HCT116 (cell line): ENCODE results near the gene ADAR. TPM values are rescaled to one million over a fixed set of nuclear protein-coding genes. Genes with fewer than 3 reads are reported as not detected.

Source experiments
- ATAC-seq: fragments of 200-7000 bp; cut with Tn5 transposase; 2 replicates; pipeline ENCODE4 v1.9.1; 2020; ENCODE audit warnings: mild to moderate bottlenecking, moderate library complexity
- BruUV-seq: library from RNA; stranded (reverse); fragments of 400-500 nt; replicated peaks from 2 replicates; lab custom pipeline; 2021; lab: Mats Ljungman, UMichigan
- CTCF ChIA-PET: fragments of 300-600 bp; sonication (Branson Sonifier 250); formaldehyde crosslinking; loops from one replicate; lab custom pipeline; 2021; ENCODE audit warnings: antibody characterized with exemption; lab: Charles Lee
- POLR2A ChIA-PET: fragments of 300-600, 350-600 bp; sonication (Branson Sonifier 250); formaldehyde crosslinking; loops from one replicate; lab custom pipeline; 2021; ENCODE audit warnings: antibody characterized with exemption; lab: Charles Lee
- RAD21 ChIA-PET, 2 experiments: fragments of 300-600 bp; sonication (Branson Sonifier 250); formaldehyde crosslinking; loops; one replicate each; lab custom pipeline; 2023; ENCODE audit warnings: low total read pairs in 2 of 2; ENCODE audit not compliant: uncharacterized antibody in 2 of 2, unreplicated experiment in 2 of 2, low non-redundant PET in 1 of 2; lab: Charles Lee
- DNase-seq: peaks from one replicate; pipeline ENCODE4 v3.0.0-alpha.2; 2010; ENCODE audit warnings: low read depth, low spot score
- H2AFZ ChIP-seq: fragments of 200-600 bp; shearing (Covaris generic), sonication (generic); 2 replicates; pipeline ENCODE4 v1.6.1; 2017; ENCODE audit warnings: low read depth, mixed run types, mixed read lengths, antibody characterized with exemption, low read length; ENCODE audit not compliant: poor library complexity, severe bottlenecking
- H3K27ac ChIP-seq: 2 replicates; pipeline ENCODE4 v1.5.1; 2012; ENCODE audit warnings: low read depth, low read length
- H3K27me3 ChIP-seq: fragments of 200-600 bp; sonication (generic); 2 replicates; pipeline ENCODE4 v1.6.1; 2016; ENCODE audit warnings: mixed run types, low read length, mixed read lengths; ENCODE audit not compliant: insufficient read depth
- H3K36me3 ChIP-seq, 2 experiments: fragments of 200-500 bp in 1 of 2; fragments of 200-600 bp in 1 of 2; sonication (Bioruptor generic) in 1 of 2; sonication (generic) in 1 of 2; 2 replicates each; pipeline versions ENCODE4 v1.5.1 to v1.6.1; 2014 to 2016; ENCODE audit warnings: low read length in 2 of 2, inconsistent platforms in 1 of 2, mixed read lengths in 1 of 2, mixed run types in 1 of 2; ENCODE audit not compliant: insufficient read depth in 2 of 2, control insufficient read depth in 1 of 2
- H3K4me1 ChIP-seq, 2 experiments: fragments of 200-600 bp in 1 of 2; sonication (generic) in 1 of 2; 2 replicates each; pipeline versions ENCODE4 v1.5.1 to v1.6.1; 2012 to 2017; ENCODE audit warnings: low read length in 2 of 2, inconsistent platforms in 1 of 2, mild to moderate bottlenecking in 1 of 2, mixed read lengths in 1 of 2, mixed run types in 1 of 2, moderate library complexity in 1 of 2; ENCODE audit not compliant: insufficient read depth in 2 of 2, control insufficient read depth in 1 of 2
- H3K4me2 ChIP-seq: fragments of 200-600 bp; sonication (generic); 2 replicates; pipeline ENCODE4 v1.6.1; 2017; ENCODE audit warnings: mixed run types, low read length, mixed read lengths
- H3K4me3 ChIP-seq, 2 experiments: fragments of 200-600 bp in 1 of 2; sonication (generic) in 1 of 2; replicated peaks in 1 of 2; 2 replicates each; pipeline ENCODE4 v1.5.1; 2011 to 2016; ENCODE audit warnings: low read length in 2 of 2, control low read depth in 1 of 2, low read depth in 1 of 2, mild to moderate bottlenecking in 1 of 2, mixed read lengths in 1 of 2, mixed run types in 1 of 2
- H3K79me2 ChIP-seq: fragments of 200-600 bp; sonication (generic); 2 replicates; pipeline ENCODE4 v1.6.1; 2017; ENCODE audit warnings: mild to moderate bottlenecking, mixed run types, low read length, moderate library complexity, mixed read lengths; ENCODE audit not compliant: insufficient read depth
- H3K9ac ChIP-seq: fragments of 200-600 bp; sonication (generic); 2 replicates; pipeline ENCODE4 v1.6.1; 2016; ENCODE audit warnings: low read length, mixed read lengths
- H3K9me2 ChIP-seq: fragments of 200-600 bp; sonication (generic), shearing (Covaris generic); 2 replicates; pipeline ENCODE4 v1.6.1; 2017; ENCODE audit warnings: mixed run types, mild to moderate bottlenecking, moderate library complexity; ENCODE audit not compliant: insufficient read depth
- H3K9me3 ChIP-seq, 2 experiments: fragments of 200-500 bp in 1 of 2; fragments of 200-600 bp in 1 of 2; sonication (Bioruptor generic) in 1 of 2; sonication (generic) in 1 of 2; 2 replicates each; pipeline ENCODE4 v1.6.1; 2014 to 2017; ENCODE audit warnings: low read length in 2 of 2, mixed read lengths in 2 of 2, inconsistent platforms in 1 of 2, low read depth in 1 of 2, mild to moderate bottlenecking in 1 of 2, mixed run types in 1 of 2, moderate library complexity in 1 of 2; ENCODE audit not compliant: control insufficient read depth in 1 of 2, insufficient read depth in 1 of 2
- H4K20me1 ChIP-seq: fragments of 200-600 bp; sonication (generic), shearing (Covaris generic); 2 replicates; pipeline ENCODE4 v1.6.1; 2017; ENCODE audit warnings: mixed run types, mild to moderate bottlenecking, moderate library complexity; ENCODE audit not compliant: insufficient read depth
- CBX3 ChIP-seq: IDR thresholded peaks from 2 replicates; pipeline ENCODE4 v1.6.1; 2012; ENCODE audit warnings: low read depth
- CEBPB ChIP-seq: IDR thresholded peaks from 2 replicates; pipeline ENCODE4 v1.6.1; 2012; ENCODE audit warnings: low read depth
- ELF1 ChIP-seq: IDR thresholded peaks from 2 replicates; pipeline ENCODE4 v1.6.1; 2012; ENCODE audit warnings: low read depth, borderline replicate concordance
- EZH2phosphoT487 ChIP-seq: fragments of 200-600 bp; IDR thresholded peaks from 2 replicates; pipeline ENCODE4 v1.6.1; 2018; ENCODE audit warnings: antibody characterized with exemption, borderline replicate concordance
- POLR2AphosphoS5 ChIP-seq: IDR thresholded peaks from 2 replicates; pipeline ENCODE4 v1.6.1; 2011; ENCODE audit warnings: mild to moderate bottlenecking, low read depth, low read length, moderate library complexity
- RAD21 ChIP-seq: IDR thresholded peaks from 2 replicates; pipeline ENCODE4 v1.6.1; 2012; ENCODE audit warnings: low read depth, mild to moderate bottlenecking
- SIN3A ChIP-seq: IDR thresholded peaks from 2 replicates; pipeline ENCODE4 v1.6.1; 2012; ENCODE audit warnings: low read depth
- SP1 ChIP-seq: IDR thresholded peaks from 2 replicates; pipeline ENCODE4 v1.6.1; 2012; ENCODE audit warnings: low read depth
- SRF ChIP-seq: IDR thresholded peaks from 2 replicates; pipeline ENCODE4 v1.6.1; 2012; ENCODE audit warnings: low read depth
- TCF7L2 ChIP-seq: IDR thresholded peaks from 2 replicates; pipeline ENCODE4 v1.7.0; 2011; ENCODE audit warnings: borderline replicate concordance, inconsistent platforms; ENCODE audit not compliant: insufficient read depth, insufficient read length; ENCODE audit errors: extremely low read depth
- intact Hi-C: fragments of 100-400 bp; cut with micrococcal nuclease; formaldehyde crosslinking; loops from 2 replicates; pipeline ENCODE4 v1.10.0; 2022
- total RNA-seq: library from RNA; stranded (reverse); gene quantifications from one replicate; pipeline ENCODE4 v1.2.1, GENCODE V29; 2021; ENCODE audit not compliant: unreplicated experiment
- TF ChIP-seq, protein P1 (sequence below): IDR thresholded peaks from 2 replicates; pipeline ENCODE4 v1.6.1; 2012
- TF ChIP-seq, protein P2 (sequence below): IDR thresholded peaks from 2 replicates; pipeline ENCODE4 v1.6.1; 2012; ENCODE audit warnings: low read depth
- TF ChIP-seq, protein P3 (sequence below), 3 experiments: fragments of 200-600 bp in 1 of 3; sonication (generic) in 1 of 3; IDR thresholded peaks in 2 of 3; conservative IDR thresholded peaks in 1 of 3; 2 replicates each; pipeline ENCODE4 v1.5.1; 2012 to 2017; ENCODE audit warnings: low read depth in 2 of 3, low read length in 2 of 3, antibody characterized with exemption in 1 of 3, borderline replicate concordance in 1 of 3, control low read depth in 1 of 3, mild to moderate bottlenecking in 1 of 3, mixed read lengths in 1 of 3, mixed run types in 1 of 3, moderate library complexity in 1 of 3; ENCODE audit not compliant: insufficient read depth in 1 of 3

Gene ADAR
- total RNA-seq, 1 experiment from 2014 or later: 169 TPM

DNA sequence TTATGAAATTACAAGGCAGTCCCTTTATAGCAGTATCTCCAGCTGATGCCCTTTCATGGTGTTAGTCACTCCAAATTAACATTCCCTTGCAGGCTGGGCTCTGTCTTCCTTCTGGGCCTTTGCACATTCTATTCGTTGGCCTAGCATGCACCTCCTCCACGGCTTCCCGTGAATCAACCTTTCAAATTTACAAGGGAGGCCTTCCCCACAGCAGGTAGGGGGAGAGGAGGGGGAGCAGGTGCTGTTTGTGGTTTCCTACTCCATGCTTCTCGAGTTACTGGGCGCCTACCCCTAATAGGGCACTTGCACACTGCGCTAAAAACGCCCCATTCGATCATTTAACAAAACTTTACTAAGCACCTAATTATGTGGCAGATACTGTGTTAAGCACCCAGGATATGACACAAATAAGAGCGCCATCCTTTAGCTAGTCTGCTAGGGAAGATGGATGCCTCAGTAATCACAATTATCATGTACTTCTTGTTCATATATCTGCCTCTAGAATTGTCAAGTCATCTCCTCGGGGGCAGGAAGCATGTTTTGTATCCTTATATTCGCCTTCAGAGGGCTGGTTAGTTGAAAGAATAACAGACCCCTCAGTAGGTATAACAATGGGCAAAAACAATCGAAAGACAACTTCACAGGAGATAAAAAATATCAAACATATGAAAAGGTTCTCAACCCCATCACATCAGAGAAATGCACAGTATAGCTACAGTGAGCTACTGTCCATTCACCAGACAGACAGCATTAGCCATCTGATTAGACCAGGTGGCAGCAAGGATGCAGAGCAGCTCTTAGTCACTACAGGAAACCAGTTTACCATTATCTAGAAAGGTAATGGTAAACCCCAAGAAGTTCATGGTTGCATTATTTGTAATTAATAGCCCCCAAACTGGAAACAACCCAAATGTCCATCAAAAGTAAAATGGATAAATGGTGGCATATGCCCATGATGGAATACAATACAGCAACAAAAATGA is 1.7 kb upstream of the ADAR start:
- peak; percentile 34 for DNase-seq
- Histone ChIP-seq H3K4me2 (peak overlapping the region; percentile 87), H3K79me2 (peaks cover 97% of the 10 kb centered on the region), H3K9me3 (no peaks in the 10 kb centered on the region), H3K27me3 (no peaks in the 10 kb centered on the region), H3K27ac (peak overlapping the region; percentile 88), H3K4me3 (peak overlapping the region; percentile 88 to 97), H4K20me1 (peaks cover 7% of the 10 kb centered on the region; the same call in 1 of the 2 replicates), H2AFZ (no peak overlapping the region), H3K9ac (peak overlapping the region; percentile 99), H3K4me1 (peaks cover 17 to 31% of the 10 kb centered on the region in 2 experiments), H3K9me2 (no peaks in the 10 kb centered on the region), H3K36me3 (no peaks in the 10 kb centered on the region)
- TF ChIP-seq SIN3A (no peak), CBX3 (0 out of 2 replicates have a peak, but pooled peaks have one; percentile 12), POLR2AphosphoS5 (no peak), CEBPB (no peak), SRF (no peak), EZH2phosphoT487 (no peak), SP1 (peak; percentile 21; the same call in 1 of the 2 replicates), RAD21 (no peak), TCF7L2 (no peak), ELF1 (no peak)
- TF ChIP-seq, protein P1, sequence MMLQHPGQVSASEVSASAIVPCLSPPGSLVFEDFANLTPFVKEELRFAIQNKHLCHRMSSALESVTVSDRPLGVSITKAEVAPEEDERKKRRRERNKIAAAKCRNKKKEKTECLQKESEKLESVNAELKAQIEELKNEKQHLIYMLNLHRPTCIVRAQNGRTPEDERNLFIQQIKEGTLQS: no peak
- TF ChIP-seq, protein P2, sequence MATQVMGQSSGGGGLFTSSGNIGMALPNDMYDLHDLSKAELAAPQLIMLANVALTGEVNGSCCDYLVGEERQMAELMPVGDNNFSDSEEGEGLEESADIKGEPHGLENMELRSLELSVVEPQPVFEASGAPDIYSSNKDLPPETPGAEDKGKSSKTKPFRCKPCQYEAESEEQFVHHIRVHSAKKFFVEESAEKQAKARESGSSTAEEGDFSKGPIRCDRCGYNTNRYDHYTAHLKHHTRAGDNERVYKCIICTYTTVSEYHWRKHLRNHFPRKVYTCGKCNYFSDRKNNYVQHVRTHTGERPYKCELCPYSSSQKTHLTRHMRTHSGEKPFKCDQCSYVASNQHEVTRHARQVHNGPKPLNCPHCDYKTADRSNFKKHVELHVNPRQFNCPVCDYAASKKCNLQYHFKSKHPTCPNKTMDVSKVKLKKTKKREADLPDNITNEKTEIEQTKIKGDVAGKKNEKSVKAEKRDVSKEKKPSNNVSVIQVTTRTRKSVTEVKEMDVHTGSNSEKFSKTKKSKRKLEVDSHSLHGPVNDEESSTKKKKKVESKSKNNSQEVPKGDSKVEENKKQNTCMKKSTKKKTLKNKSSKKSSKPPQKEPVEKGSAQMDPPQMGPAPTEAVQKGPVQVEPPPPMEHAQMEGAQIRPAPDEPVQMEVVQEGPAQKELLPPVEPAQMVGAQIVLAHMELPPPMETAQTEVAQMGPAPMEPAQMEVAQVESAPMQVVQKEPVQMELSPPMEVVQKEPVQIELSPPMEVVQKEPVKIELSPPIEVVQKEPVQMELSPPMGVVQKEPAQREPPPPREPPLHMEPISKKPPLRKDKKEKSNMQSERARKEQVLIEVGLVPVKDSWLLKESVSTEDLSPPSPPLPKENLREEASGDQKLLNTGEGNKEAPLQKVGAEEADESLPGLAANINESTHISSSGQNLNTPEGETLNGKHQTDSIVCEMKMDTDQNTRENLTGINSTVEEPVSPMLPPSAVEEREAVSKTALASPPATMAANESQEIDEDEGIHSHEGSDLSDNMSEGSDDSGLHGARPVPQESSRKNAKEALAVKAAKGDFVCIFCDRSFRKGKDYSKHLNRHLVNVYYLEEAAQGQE: no peak
- TF ChIP-seq, protein P3, sequence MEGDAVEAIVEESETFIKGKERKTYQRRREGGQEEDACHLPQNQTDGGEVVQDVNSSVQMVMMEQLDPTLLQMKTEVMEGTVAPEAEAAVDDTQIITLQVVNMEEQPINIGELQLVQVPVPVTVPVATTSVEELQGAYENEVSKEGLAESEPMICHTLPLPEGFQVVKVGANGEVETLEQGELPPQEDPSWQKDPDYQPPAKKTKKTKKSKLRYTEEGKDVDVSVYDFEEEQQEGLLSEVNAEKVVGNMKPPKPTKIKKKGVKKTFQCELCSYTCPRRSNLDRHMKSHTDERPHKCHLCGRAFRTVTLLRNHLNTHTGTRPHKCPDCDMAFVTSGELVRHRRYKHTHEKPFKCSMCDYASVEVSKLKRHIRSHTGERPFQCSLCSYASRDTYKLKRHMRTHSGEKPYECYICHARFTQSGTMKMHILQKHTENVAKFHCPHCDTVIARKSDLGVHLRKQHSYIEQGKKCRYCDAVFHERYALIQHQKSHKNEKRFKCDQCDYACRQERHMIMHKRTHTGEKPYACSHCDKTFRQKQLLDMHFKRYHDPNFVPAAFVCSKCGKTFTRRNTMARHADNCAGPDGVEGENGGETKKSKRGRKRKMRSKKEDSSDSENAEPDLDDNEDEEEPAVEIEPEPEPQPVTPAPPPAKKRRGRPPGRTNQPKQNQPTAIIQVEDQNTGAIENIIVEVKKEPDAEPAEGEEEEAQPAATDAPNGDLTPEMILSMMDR (IDR thresholded peaks at IDR 0.05 in 2 of 3, conservative IDR thresholded peaks at IDR 0.05 in 1 of 3; ENCODE audit: borderline replicate concordance in 1 of 3, insufficient read depth in 1 of 3, low read depth in 2 of 3, low read length in 2 of 3): no peak
- BruUV-seq: no TSS peak
- ChIA-PET RAD21 (no interaction called here), CTCF (interaction anchor here (0.6 kb wide), 1 partner anchor 181 kb away, joined by 4 read pairs; no protein-coding TSS in a partner anchor), POLR2A (interaction anchor here (0.9 kb wide), 1 partner anchor 16 kb away, joined by 4 read pairs; no protein-coding TSS in a partner anchor)
- peak; percentile 48 for ATAC-seq
- intact Hi-C loops: no loop called here
